Testis (tissue), 2 donors: ENCODE measurements around the gene RSRC2.

Experiments
- POLR2A ChIP-seq: fragments of 450-650 bp; IDR thresholded peaks from one replicate; pipeline ENCODE4 v1.6.1; 2017; ENCODE audit warnings: antibody characterized with exemption, mild to moderate bottlenecking, moderate library complexity
- TF ChIP-seq, protein P1 (sequence below), 3 experiments: fragments of 450-650 bp in 2 of 3; fragments of 200-600 bp in 1 of 3; sonication (generic) in 1 of 3; IDR thresholded peaks; one replicate each; pipeline ENCODE4 v1.5.1; 2016 to 2019; ENCODE audit warnings: antibody characterized with exemption in 3 of 3, mild to moderate bottlenecking in 2 of 3, moderate library complexity in 1 of 3

DNA sequence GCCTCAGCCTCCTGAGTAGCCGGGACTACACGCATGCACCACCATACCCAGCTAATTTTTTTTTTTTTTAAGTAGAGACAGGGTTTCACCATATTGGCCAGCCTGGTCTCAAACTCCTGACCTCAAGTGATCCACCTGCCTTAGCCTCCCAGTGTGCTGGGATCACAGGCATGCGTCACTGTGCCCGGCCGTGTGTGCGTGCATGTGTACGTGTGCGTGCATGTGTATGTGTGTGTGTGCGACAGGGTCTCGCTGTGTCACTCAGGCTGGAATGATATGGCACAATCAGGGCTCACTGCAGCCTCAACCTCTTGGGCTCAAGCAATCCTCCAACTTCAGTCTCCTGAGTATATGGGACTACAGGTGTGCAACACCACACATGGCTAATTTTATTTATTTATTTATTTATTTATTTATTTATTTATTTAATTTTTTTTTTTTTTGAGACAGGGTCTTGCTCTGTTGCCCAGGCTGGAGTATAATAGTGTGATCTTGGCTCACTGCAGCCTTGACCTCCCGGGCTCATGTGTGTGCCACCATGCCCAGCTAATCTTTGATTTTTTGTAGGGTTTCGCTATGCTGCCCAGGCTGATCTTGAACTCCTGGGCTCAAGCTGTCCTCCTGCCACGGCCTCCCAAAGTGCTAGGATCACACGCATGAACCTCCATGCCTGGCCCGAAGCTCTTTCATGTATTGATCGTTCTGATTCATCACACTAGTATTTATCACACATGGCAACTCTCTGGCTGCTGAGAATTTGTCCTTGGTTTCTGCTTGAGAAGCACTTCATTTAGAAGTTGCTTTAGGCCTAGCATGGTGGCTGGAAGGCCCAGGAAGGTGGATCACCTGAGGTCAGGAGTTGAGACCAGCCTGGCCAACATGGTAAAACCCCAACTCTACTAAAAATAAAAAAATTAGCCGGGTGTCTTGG is 68.4 kb downstream of the RSRC2 start:
- TF ChIP-seq, protein P1, sequence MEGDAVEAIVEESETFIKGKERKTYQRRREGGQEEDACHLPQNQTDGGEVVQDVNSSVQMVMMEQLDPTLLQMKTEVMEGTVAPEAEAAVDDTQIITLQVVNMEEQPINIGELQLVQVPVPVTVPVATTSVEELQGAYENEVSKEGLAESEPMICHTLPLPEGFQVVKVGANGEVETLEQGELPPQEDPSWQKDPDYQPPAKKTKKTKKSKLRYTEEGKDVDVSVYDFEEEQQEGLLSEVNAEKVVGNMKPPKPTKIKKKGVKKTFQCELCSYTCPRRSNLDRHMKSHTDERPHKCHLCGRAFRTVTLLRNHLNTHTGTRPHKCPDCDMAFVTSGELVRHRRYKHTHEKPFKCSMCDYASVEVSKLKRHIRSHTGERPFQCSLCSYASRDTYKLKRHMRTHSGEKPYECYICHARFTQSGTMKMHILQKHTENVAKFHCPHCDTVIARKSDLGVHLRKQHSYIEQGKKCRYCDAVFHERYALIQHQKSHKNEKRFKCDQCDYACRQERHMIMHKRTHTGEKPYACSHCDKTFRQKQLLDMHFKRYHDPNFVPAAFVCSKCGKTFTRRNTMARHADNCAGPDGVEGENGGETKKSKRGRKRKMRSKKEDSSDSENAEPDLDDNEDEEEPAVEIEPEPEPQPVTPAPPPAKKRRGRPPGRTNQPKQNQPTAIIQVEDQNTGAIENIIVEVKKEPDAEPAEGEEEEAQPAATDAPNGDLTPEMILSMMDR (IDR thresholded peaks at IDR 0.05), result no peak
- no peak for TF ChIP-seq POLR2A
